H1 (cell line): Measurements from ENCODE around the gene TEAD4.

Source experiments
- CTCF ChIP-seq, 3 experiments: IDR thresholded peaks; 1 replicate in 2 of 3; 2 replicates in 1 of 3; pipeline versions ENCODE4 v1.5.1 to v1.6.1; 2011; ENCODE audit warnings: low read length in 3 of 3, mild to moderate bottlenecking in 3 of 3, inconsistent platforms in 2 of 3, low read depth in 1 of 3, moderate library complexity in 1 of 3; ENCODE audit not compliant: insufficient read depth in 1 of 3; ENCODE audit errors: control extremely low read depth in 1 of 3
- EP300 ChIP-seq, 2 experiments: IDR thresholded peaks; 1 replicate in 1 of 2; 2 replicates in 1 of 2; pipeline ENCODE4 v1.6.1; 2011 to 2012; ENCODE audit warnings: low read depth in 2 of 2, low read length in 2 of 2, mild to moderate bottlenecking in 2 of 2, borderline replicate concordance in 1 of 2, inconsistent platforms in 1 of 2, moderate library complexity in 1 of 2
- JUND ChIP-seq: IDR thresholded peaks from 2 replicates; pipeline ENCODE4 v1.6.1; 2011; ENCODE audit warnings: mild to moderate bottlenecking, improper control_type of control experiment, low read length
- NRF1 ChIP-seq: IDR thresholded peaks from 2 replicates; pipeline ENCODE4 v1.6.1; 2011; ENCODE audit warnings: mild to moderate bottlenecking, low read depth, low read length, improper control_type of control experiment
- RXRA ChIP-seq: IDR thresholded peaks from 2 replicates; pipeline ENCODE4 v1.6.1; 2011; ENCODE audit warnings: low read depth, mild to moderate bottlenecking, low read length, moderate library complexity; ENCODE audit not compliant: insufficient read depth

GRCh38 chr12:2977776-2978175, 18.6 kb downstream of the TEAD4 start:
- TF ChIP-seq CTCF (IDR thresholded peaks at IDR 0.05; ENCODE audit: control extremely low read depth in 1 of 3, insufficient read depth in 1 of 3, low read depth in 1 of 3, low read length in 3 of 3): no peak
- TF ChIP-seq JUND: no peak
- TF ChIP-seq EP300 (IDR thresholded peaks at IDR 0.05; ENCODE audit: borderline replicate concordance in 1 of 2, low read depth in 2 of 2, low read length in 2 of 2): no peak
- TF ChIP-seq RXRA: no peak
- no peak for TF ChIP-seq NRF1
